Islet precursor cell (in vitro differentiated cells): Measurements from ENCODE around the gene GJA9.
"Not testable (repeated sequence)": the region's sequence is repeated elsewhere in the genome, so short reads cannot be mapped to it uniquely, and the experiment has no call there.

Source experiments
- DNase-seq: peaks from one replicate; pipeline ENCODE4 v3.0.0-alpha.2; 2018

The GJA9 gene

DNA sequence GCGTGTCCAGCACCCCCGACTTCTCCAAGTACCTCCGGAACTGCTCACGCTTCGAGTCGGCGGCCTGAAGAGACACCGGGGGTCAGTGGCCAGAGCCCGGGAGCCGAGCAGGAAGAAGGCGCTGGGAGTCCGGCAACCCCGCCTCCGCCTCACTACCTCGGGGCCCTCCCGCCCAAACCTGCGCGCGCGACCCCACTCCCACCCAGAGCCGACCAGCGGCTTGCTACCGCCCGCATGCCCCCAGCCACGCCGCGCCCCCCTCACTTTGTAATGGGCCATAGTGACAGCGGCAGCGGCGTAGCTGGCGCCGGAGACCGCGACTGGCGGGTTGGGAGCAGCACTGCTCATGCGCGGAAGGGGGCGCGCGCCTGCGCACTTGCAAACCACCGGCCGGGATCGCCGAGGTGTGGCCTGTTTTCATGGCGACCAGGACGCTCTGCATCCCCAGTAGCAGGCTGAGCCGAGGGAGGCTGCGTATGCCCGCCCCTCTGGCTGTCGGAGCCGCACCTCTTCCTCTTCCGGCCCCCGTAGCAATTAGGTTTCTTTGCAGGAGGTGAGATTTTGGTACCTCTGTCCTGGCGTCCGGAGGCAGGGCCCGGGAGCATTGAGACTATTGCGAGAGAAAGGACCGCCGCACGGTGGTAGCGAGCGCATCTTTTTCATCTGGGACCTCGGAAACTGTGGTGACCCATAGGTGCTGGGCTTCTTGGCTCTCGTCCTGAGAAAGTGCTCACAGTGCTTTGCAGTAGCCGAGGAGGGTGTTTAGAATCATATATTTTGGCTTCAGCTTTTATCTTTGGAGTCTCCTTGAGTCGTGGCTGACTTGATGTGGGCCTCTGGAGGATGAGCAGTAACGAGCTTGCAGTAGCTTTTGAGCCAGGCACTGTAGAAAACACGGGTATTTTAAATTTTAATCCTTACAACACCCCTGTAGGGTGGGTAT lies 8.1 kb downstream of the GJA9 start, which contains the start of gene MYCBP:
TSS of gene MYCBP (minus strand) at position 322 of the 943 bp plus-strand sequence. CDS start at position 279, 43 bp downstream.
- DNase-seq = peak; percentile 98

GRCh38 chr1:38872401-38873026 lies 8.9 kb downstream of the GJA9 start:
- DNase-seq = peak; percentile 55

DNA sequence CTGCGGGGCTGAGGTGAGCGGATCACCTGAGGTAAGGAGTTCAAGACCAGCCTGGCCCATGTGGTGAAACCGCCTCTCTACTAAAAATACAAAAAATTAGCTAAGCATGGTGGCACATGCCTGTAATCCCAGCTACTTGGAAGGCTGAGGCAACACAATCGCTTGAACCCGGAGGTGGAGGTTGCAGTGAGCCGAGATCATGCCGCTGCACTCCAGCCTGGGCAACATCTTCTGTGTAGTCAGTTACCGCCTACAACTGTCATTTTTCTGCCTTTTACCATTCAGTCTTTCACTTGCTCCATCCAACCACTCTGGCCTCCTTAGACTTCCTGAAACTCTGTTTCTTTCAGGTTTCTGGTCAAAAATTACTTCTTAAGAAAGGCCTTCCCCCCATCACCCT lies 10.4 kb downstream of the GJA9 start:
- DNase-seq = no peak

DNA sequence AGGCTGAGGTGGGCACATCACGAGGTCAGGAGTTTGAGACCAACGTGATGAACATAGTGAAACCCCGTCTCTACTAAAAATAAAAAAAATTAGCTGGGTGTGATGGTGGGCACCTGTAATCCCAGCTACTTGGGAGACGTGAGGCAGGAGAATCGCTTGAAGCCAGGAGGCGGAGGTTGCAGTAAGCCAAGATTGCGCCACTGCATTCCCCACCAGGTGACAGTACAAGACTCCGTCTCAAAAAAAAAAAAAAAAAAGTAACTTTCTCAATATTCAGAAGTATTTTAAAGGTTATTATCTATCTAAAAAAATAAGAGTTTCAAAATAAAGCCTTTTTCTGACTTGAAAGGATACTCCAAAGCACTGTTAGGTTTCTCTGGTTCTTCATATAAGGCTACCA lies 14.2 kb downstream of the GJA9 start:
- no peak for DNase-seq

GRCh38 chr1:38865112-38865715 lies 16.2 kb downstream of the GJA9 start:
- no peak for DNase-seq

- DNase-seq = no peak
Observed at GRCh38 chr1:38860454-38860795, 21.0 kb downstream of the GJA9 start.

GRCh38 chr1:38859561-38860453 lies 21.6 kb downstream of the GJA9 start, which contains the start of gene RRAGC:
Gene RRAGC (minus strand): TSS chr1:38859772. CDS start chr1:38859646, 126 bp downstream.
- peak; percentile 100 for DNase-seq

GRCh38 chr1:38858833-38859560 lies 22.4 kb downstream of the GJA9 start:
- DNase-seq = peak; percentile 76

DNA sequence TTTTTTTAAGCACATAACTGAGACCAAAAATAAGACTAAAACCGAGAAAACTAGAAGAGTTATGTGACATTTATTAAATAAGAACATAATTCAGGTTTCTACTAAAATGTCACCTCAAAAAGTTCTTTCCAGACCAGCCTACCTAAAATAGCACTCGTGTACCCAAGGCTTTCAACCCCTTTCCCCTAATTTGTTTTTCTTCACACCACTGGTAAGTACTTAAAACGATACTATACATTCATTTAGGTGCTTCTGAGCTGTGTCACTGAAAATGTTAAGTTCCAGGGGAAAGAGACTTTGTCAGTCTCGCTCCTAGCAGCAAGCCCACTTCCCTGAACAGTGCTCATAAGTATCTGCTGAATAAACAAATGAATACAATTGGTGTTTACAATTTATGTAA lies 28.6 kb downstream of the GJA9 start:
- DNase-seq = no peak

GRCh38 chr1:38848071-38848470 lies 33.3 kb downstream of the GJA9 start:
- no peak for DNase-seq

DNA sequence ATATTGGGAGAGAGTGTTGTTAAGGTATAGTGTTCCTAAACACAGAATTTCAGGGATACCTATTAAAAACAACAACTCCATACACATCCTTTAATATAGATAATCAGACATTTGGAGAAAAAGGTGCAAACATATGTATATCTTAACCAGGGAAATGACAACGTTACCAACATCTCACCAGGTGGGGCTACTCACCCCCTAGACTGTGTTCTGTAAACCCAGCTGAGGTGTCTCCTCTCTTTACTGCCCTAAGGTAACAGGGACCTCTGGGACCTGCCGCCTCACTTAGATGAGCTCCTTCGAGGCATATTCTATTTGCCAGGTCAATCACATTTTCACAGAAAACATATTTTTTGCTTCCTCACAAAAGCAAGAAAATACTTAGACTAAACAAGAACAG lies 35.2 kb downstream of the GJA9 start:
- DNase-seq = no peak

GRCh38 chr1:38845088-38845487 lies 36.3 kb downstream of the GJA9 start:
- not testable (repeated sequence) for DNase-seq

GRCh38 chr1:38840281-38840680 lies 41.1 kb downstream of the GJA9 start:
- no peak for DNase-seq

DNA sequence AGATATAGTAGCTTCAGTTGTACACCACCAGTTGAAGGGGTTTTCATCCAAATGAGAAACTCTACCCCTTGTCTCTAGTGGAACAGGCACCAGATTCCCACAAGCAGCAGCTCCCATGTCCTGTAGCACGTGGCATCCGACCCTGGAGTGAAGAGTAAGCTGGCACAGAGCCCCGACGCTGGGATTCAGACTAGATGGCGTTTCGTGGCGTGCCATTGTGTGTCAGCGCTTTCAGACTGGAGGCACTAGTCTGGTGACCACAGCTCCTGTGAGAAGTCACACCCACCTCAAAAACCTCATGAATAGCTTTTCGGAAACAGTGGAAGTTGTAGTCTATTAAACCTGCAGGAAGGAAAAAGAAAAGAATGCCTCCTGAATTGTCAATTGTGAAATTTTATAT lies 42.0 kb downstream of the GJA9 start:
- DNase-seq = no peak

DNA sequence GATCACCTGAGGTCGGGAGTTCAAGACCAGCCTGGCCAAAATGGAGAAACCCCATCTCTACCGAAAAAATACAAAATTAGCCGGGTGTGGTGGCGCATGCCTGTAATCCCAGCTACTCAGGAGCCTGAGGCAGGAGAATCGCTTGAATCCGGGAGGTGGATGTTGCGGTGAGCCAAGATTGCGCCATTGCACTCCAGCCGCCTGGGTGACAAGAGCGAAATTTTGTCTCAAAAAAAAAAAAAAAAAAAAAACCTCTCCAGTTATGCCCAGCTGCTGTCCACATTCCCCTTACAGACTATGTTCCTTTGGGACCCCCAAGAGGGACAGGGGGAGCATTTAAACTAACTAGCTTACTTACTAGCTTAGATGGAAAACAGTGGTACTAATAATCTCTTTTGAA lies 45.1 kb downstream of the GJA9 start:
- DNase-seq = not testable (repeated sequence)

DNA sequence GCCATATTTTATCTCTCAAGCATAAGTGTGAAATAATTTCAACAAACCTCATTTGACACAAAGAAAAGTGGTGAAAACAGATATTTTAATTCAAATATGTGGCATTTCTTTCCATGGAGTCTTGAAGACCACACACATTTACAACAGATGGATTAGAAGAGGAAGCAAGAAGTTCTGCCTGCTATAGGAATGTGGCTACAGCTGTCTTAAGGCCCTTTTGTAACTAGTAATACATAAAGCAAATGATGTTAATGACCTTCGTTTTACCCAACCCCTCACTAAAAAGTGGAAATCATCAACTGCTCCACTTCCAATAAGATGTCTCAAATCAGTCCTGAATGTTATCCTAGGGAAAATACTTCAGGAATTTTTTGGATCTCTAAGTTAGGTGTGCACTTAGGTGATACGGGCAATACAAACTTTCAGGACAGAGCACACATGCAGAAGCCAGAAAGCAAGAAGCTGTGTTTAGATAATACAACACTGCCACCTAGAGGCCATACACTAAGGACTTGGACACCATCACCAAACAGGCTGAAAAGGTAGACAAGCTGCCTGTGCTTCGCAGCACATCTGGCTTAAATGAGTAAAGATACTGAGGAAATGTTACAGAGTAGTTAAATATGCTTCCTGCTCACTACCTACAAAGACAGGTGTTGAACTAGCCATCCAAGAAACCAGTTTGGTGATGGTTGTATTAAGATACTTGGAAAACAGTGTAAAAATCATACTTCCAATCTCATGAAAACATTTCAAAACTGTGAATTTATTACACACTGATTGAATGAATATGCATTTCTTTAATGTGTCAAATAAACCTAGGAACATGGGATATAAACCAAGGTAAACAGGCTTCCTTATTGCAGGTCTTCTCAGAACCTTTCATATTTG lies 46.2 kb downstream of the GJA9 start:
- peak; percentile 71 for DNase-seq

DNA sequence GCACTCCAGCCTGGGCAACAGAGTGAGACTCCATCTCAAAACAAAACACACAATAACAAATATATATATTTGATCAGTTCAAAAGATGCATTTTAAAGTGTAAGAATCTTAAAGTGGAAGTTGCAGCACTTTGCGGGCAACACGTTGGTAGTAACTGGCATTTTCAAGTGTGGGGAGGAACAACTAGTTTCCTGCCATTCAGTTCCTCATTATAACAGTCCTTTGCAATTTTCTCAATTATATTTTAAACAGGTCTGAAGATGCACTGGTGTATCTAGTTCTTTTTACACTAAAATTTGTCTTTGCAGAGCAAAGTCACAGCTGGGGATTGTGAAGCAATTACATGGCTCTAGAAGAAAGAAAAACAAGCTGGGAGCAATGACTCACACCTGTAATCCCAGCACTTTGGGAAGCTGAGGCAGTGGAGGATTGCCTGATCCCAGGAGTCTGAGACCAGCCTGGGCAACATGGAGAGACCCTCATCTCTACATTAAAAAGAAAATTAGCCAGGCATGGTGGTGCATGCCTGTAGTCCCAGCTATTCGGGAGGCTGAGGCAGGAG lies 47.1 kb downstream of the GJA9 start:
- no peak for DNase-seq

GRCh38 chr1:38833146-38833545 lies 48.2 kb downstream of the GJA9 start:
- DNase-seq = no peak

DNA sequence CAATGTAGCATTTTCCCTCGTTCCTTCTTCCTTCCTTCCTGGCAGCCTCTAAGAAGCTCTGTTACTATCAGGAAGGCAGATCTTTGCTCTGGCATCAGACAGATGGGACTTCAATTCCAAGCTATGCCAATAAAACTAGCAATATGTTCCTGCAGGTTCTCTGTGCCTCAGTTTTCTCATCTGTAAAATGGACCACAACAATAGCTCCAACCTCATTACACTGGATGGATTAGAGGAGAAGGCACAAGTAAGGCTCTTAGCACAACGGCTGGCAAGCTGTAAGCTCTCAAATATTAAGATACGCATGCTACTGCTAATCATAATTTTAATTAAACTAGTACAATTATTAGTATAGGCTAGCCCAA lies 49.0 kb downstream of the GJA9 start:
- no peak for DNase-seq

DNA sequence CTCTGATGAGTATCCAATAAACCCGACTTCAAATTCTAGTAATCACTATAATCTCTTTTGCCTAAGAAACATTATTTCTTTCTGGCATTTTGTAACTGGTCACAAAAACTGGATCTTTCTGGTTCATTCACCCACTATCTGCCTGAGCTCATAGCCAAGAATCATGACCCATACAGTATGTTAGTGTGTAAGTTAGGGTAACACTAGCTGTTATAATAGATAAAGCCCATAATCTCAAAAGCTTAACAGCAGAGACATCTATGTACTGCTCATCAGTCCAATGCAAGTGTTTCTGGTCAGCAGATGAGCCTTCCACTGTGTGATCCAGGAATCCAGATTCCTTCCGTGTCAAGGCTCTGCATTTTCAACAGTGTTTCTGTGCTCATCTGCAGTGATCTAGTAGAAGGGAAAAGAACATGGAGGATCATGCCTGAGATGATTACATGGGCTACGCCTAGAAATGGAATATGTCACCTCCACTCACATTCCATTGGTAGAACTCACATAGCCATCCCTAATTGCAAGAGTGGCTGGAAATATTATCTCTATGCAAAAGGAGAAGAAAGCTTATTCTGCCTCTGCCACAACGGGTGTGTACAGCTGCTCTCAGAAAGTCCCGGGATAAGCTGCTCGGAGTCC lies 49.5 kb downstream of the GJA9 start:
- DNase-seq = no peak
